ENCODE data around the gene PDE6D. TPM values are rescaled to one million over a fixed set of nuclear protein-coding genes. Genes with fewer than 3 reads are reported as not detected.

Gene PDE6D
- total RNA-seq, 6 donors from 2014 or later = 10.5 to 22.8 (median 17.4) TPM

DNA sequence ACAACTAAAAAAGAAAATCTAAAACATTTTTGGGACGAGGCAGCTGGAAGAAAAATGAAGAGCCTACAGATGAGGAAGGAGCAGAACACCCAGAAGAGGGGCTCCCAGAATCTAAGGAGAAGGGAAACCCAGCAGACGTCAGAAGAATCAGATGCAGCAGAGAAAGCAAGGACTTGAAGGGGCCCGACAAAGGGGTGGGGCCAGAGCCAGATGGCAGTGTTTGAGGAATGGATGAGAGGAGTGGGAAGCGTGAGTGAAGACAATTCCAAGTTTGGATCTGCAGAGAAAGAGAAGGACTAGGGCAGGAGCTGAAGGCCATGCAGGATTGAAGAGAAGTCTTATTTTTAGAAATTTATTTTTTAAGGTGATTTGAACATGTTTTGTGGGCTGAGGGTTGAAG, 53.5 kb downstream of the PDE6D start:
- 76 to 82% methylated on average over 4 of the region's 4 CpGs for whole genome bisulfite sequencing, 2 donors
- H3K27me3 ChIP-seq = no peaks in the 10 kb centered on the region
- DNase-seq (no peak), ATAC-seq (ENCODE audit: low FRiP score in 2 of 2) (no peak)
- H3K4me3 ChIP-seq = no peak overlapping the region
- H3K27ac ChIP-seq = no peak overlapping the region
- no peaks in the 10 kb centered on the region for H3K4me1 ChIP-seq
- H3K9me3 ChIP-seq = no peaks in the 10 kb centered on the region
- H3K36me3 ChIP-seq = peaks cover 3 to 10% (median 4%) of the 10 kb centered on the region in 4 donors
- TF ChIP-seq EP300 (IDR thresholded peaks at IDR 0.05) (no peak), POLR2A (IDR thresholded peaks at IDR 0.05) (no peak), CTCF (IDR thresholded peaks at IDR 0.05) (no peak), POLR2AphosphoS5 (IDR thresholded peaks at IDR 0.05) (no peak)

DNA sequence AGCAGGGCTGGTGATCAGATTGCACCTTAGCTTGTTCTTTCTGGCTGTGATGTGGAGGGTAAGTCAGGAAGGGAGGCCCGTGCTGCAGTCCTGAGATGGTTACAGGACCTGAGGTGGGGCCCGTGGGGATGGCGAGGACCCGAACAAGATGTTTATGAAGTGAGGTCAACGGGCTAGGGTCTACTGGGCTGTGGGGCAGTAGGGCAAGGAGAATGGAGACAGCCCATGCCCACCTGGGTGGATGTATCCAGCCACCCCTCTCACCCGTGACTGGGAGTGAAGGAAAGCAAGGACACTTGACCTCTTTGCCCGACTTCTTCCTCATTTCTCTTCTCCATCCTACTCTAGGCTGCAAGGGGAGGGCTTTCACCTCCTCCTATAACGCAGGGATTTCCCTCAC, 54.8 kb downstream of the PDE6D start:
- ATAC-seq (ENCODE audit: low FRiP score in 2 of 2) = no peak
- H3K4me3 ChIP-seq = no peak overlapping the region
- TF ChIP-seq CTCF (IDR thresholded peaks at IDR 0.05) = no peak
- TF ChIP-seq POLR2A (IDR thresholded peaks at IDR 0.05) = no peak
- no peak for TF ChIP-seq EP300 (IDR thresholded peaks at IDR 0.05)
- TF ChIP-seq POLR2AphosphoS5 (IDR thresholded peaks at IDR 0.05) = no peak
- H3K27ac ChIP-seq = no peak overlapping the region
- H3K4me1 ChIP-seq = no peaks in the 10 kb centered on the region
- no peaks in the 10 kb centered on the region for H3K36me3 ChIP-seq
- no peaks in the 10 kb centered on the region for H3K9me3 ChIP-seq
- no peak for DNase-seq
- WGBS, 2 donors = 80 to 85% methylated on average over 8 of the region's 8 CpGs
- H3K27me3 ChIP-seq = no peaks in the 10 kb centered on the region

DNA sequence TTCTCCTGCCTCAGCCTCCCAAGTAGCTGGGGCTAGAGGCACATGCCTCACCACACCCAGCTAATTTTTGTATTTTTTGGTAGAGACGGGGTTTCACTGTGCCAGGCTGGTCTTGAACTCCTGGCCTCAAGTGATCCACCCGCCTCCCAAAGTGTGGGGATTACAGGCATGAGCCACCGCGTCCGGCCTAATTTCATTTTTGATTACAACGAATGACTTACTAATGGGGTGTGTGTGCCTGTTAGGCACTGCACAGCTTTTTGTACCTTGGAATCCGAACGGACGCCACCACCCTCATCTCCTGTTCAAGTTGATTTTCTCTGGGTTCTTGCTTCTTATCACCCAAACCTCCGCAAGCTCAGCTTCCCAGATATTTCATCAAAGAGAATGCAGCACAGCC, 55.6 kb downstream of the PDE6D start:
- ATAC-seq (ENCODE audit: low FRiP score in 2 of 2) (no peak), DNase-seq (no peak)
- H3K27me3 ChIP-seq = no peaks in the 10 kb centered on the region
- no peak for TF ChIP-seq EP300 (IDR thresholded peaks at IDR 0.05)
- no peak for TF ChIP-seq CTCF (IDR thresholded peaks at IDR 0.05)
- TF ChIP-seq POLR2AphosphoS5 (IDR thresholded peaks at IDR 0.05) = no peak
- no peak for TF ChIP-seq POLR2A (IDR thresholded peaks at IDR 0.05)
- 89 to 94% methylated on average over 10 of the region's 10 CpGs for WGBS, 2 donors
- H3K27ac ChIP-seq = no peak overlapping the region
- H3K4me1 ChIP-seq = no peaks in the 10 kb centered on the region
- H3K4me3 ChIP-seq = no peak overlapping the region
- no peaks in the 10 kb centered on the region for H3K36me3 ChIP-seq
- H3K9me3 ChIP-seq = no peaks in the 10 kb centered on the region

- Histone ChIP-seq H3K4me3 (no peak overlapping the region), H3K27ac (no peak overlapping the region), H3K9me3 (no peaks in the 10 kb centered on the region), H3K36me3 (no peaks in the 10 kb centered on the region), H3K4me1 (no peaks in the 10 kb centered on the region), H3K27me3 (no peaks in the 10 kb centered on the region)
- 84 to 87% methylated on average over 7 to 8 of the region's 8 CpGs for WGBS, 2 donors
- ATAC-seq (ENCODE audit: low FRiP score in 2 of 2) (no peak), DNase-seq (no peak)
- TF ChIP-seq EP300 (IDR thresholded peaks at IDR 0.05) (no peak), CTCF (IDR thresholded peaks at IDR 0.05) (no peak), POLR2AphosphoS5 (IDR thresholded peaks at IDR 0.05) (no peak), POLR2A (IDR thresholded peaks at IDR 0.05) (no peak)
These were observed 58.3 kb downstream of the PDE6D start for GRCh38 chr2:231722721-231723307.

Data from upper lobe of left lung (tissue), 6 donors.